Measurements from ENCODE around the gene TANC2.

The TANC2 gene

DNA sequence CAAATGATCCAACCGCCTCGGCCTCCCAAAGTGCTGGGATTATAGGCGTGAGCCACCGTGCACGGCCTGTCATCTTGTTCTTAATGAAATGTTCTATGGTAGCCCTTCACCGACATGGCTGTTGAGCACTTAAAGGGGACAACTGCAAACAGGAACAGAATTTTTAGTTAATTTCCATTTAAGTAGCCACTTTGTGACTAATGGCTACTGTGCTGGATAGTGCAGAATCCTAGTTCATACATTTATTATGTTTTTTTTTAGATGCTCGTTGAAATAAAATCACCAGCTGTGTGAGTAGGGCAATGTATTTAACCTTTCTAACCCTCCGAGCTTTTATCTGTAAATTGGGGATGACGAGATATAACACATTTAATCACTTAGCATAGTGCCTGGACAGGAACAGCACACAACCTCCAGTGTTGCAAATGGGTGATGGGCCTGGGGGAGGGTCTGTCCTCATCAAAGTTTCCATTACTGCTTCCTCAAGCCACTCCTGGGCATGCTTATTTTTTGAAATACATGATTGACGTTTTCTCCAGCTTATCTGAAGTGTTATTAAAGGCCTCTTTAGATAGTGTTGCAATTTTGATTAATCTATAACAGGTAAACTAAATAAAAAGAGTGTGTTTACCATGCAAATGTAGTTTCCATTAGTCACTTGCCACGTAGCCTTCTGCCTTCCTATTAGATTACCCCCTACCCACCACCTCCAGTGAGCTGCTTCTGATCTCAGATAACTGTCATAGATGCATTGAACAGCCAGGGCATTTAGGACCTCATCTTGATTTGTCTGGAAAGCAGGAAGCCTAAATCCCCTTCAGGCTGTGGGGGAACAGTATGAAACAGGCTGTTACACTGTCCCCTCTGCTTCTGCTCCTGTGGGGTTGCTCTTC is 42.5 kb upstream of the TANC2 start (continued):
- TF ChIP-seq, protein P1, sequence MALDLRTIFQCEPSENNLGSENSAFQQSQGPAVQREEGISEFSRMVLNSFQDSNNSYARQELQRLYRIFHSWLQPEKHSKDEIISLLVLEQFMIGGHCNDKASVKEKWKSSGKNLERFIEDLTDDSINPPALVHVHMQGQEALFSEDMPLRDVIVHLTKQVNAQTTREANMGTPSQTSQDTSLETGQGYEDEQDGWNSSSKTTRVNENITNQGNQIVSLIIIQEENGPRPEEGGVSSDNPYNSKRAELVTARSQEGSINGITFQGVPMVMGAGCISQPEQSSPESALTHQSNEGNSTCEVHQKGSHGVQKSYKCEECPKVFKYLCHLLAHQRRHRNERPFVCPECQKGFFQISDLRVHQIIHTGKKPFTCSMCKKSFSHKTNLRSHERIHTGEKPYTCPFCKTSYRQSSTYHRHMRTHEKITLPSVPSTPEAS (tag by site-specific recombination; IDR thresholded peaks at IDR 0.05), result no peak
- no peak for TF ChIP-seq ZNF473 (tag by site-specific recombination; IDR thresholded peaks at IDR 0.05)
- TF ChIP-seq ZNF623 (tag by site-specific recombination; IDR thresholded peaks at IDR 0.05), result no peak
- TF ChIP-seq MZF1 (tag by site-specific recombination; IDR thresholded peaks at IDR 0.05; ENCODE audit: borderline replicate concordance), result no peak
- no peak for TF ChIP-seq ZNF426 (tag by site-specific recombination; IDR thresholded peaks at IDR 0.05)
- TF ChIP-seq, protein P2, sequence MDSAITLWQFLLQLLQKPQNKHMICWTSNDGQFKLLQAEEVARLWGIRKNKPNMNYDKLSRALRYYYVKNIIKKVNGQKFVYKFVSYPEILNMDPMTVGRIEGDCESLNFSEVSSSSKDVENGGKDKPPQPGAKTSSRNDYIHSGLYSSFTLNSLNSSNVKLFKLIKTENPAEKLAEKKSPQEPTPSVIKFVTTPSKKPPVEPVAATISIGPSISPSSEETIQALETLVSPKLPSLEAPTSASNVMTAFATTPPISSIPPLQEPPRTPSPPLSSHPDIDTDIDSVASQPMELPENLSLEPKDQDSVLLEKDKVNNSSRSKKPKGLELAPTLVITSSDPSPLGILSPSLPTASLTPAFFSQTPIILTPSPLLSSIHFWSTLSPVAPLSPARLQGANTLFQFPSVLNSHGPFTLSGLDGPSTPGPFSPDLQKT (IDR thresholded peaks at IDR 0.05; ENCODE audit: borderline replicate concordance, low read depth, low read length), result no peak
- TF ChIP-seq ZNF654 (tag by site-specific recombination; IDR thresholded peaks at IDR 0.05; ENCODE audit: low read depth), result no peak

DNA sequence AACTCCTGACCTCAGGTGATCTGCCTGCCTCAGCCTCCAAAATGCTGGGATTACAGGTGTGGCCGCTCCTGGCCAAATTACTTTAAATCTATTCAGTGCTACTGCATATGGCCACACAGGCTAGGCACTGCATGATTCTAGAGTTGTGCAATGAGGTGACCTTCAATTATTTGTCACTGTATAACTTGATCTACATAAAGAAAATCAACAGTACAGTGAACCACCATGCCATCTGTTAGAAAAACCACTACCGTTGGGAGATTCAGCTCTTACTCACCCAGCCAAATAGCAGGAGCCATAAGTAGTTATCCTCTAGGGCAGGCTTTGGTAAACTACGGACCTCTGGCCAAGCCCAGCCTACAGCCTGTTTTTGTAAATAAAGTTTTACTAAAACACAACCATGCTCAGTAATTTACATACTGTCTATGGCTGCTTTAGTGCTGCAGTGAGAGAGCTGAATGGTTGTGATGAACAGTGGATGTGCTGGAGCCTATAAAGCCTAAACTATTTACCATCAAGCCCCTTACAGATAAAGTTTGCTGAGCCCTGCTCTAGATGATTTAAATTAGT is 40.7 kb upstream of the TANC2 start:
- Histone ChIP-seq H3K27ac (ENCODE audit: extremely low read depth, low read depth, low read length) (no peak overlapping the region), H3K4me3 (ENCODE audit: low read depth, low read length) (no peak overlapping the region), H3K36me3 (ENCODE audit: control insufficient read depth in 2 of 2, insufficient read depth in 1 of 2, low read length in 2 of 2) (no peaks in the 10 kb centered on the region), H3K9me3 (ENCODE audit: control insufficient read depth, insufficient read depth, low read depth, low read length) (no peaks in the 10 kb centered on the region), H3K4me1 (ENCODE audit: control insufficient read depth, insufficient read depth, low read length) (no peaks in the 10 kb centered on the region)
- POLR2A ChIA-PET, result no interaction called here
- CTCF ChIA-PET, result interaction anchor here (0.5 kb wide), 1 partner anchor 153 kb away, joined by 4 read pairs; no protein-coding TSS in a partner anchor
- TF ChIP-seq KLF16 (tag by site-specific recombination; IDR thresholded peaks at IDR 0.05) (no peak), SCRT1 (tag by site-specific recombination; IDR thresholded peaks at IDR 0.05; ENCODE audit: borderline replicate concordance) (no peak), HOXA7 (CRISPR knock-in tag; IDR thresholded peaks at IDR 0.05; ENCODE audit: borderline replicate concordance) (no peak), ZNF23 (tag by site-specific recombination; IDR thresholded peaks at IDR 0.05; ENCODE audit: borderline replicate concordance) (no peak), ZNF221 (tag by site-specific recombination; IDR thresholded peaks at IDR 0.05; ENCODE audit: borderline replicate concordance) (no peak), ZNF747 (tag by site-specific recombination; IDR thresholded peaks at IDR 0.05) (no peak), ZNF473 (tag by site-specific recombination; IDR thresholded peaks at IDR 0.05) (no peak), ZNF837 (tag by site-specific recombination; IDR thresholded peaks at IDR 0.05) (no peak), ZBTB48 (tag by site-specific recombination; IDR thresholded peaks at IDR 0.05) (no peak), ZNF404 (tag by site-specific recombination; IDR thresholded peaks at IDR 0.05) (no peak)

DNA sequence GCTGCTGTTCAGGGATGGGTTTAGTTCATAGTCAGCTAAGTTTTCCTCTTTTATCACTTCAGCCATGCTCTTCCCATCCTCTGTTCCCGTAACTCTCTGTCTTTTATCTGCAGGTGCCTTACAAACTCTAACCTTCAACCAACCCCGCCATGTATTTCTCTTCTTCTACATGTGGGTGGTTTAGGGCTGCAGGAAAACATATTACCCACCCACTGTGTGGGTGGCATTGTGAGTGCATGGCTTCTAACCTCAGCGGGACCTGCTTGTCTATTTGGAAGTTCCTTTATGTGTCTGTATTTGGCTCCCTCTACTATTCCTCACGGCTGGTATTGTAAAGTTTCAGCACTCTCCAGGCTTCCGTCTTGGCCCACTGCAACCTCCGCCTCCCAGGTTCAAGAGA is 39.0 kb upstream of the TANC2 start:
- Histone ChIP-seq H3K4me3 (ENCODE audit: low read depth, low read length) (no peak overlapping the region), H3K9me3 (ENCODE audit: control insufficient read depth, insufficient read depth, low read depth, low read length) (no peaks in the 10 kb centered on the region), H3K4me1 (ENCODE audit: control insufficient read depth, insufficient read depth, low read length) (no peaks in the 10 kb centered on the region), H3K27ac (ENCODE audit: extremely low read depth, low read depth, low read length) (no peak overlapping the region), H3K36me3 (ENCODE audit: control insufficient read depth in 2 of 2, insufficient read depth in 1 of 2, low read length in 2 of 2) (no peaks in the 10 kb centered on the region)
- POLR2A ChIA-PET, result no interaction called here
- TF ChIP-seq ZBTB1 (tag by site-specific recombination; IDR thresholded peaks at IDR 0.05) (no peak), ZBTB8A (tag by site-specific recombination; IDR thresholded peaks at IDR 0.05) (no peak), KLF8 (tag by site-specific recombination; IDR thresholded peaks at IDR 0.05) (no peak), ZFP37 (tag by site-specific recombination; IDR thresholded peaks at IDR 0.05) (no peak), ZFHX2 (tag by site-specific recombination; conservative IDR thresholded peaks at IDR 0.05) (peak; percentile 71), EGR2 (tag by site-specific recombination; IDR thresholded peaks at IDR 0.05; ENCODE audit: low read depth) (peak; percentile 80)
- CTCF ChIA-PET, result interaction anchor here (0.5 kb wide), 1 partner anchor 109 kb away, joined by 4 read pairs; no protein-coding TSS in a partner anchor
